GM23248 (cell line): ENCODE results near the gene SYT15. TPM values are rescaled to one million over a fixed set of nuclear protein-coding genes. Genes with fewer than 3 reads are reported as not detected.

Experiments used
- DNase-seq: peaks from one replicate; pipeline ENCODE4 v3.0.0-alpha.2; 2015
- H2AFZ ChIP-seq: fragments of 200-600 bp; sonication (generic); 2 replicates; pipeline ENCODE4 v1.6.1; 2016; ENCODE audit warnings: antibody characterized with exemption
- H3F3A ChIP-seq: fragments of 200-600 bp; sonication (generic); 2 replicates; pipeline ENCODE4 v1.6.1; 2016; ENCODE audit warnings: mild to moderate bottlenecking, antibody characterized with exemption, mixed run types; ENCODE audit not compliant: insufficient read depth
- H3K27ac ChIP-seq: fragments of 200-600 bp; sonication (generic); 2 replicates; pipeline ENCODE4 v1.5.1; 2016; ENCODE audit warnings: mild to moderate bottlenecking
- H3K27me3 ChIP-seq: fragments of 200-600 bp; sonication (generic); replicated peaks from 2 replicates; pipeline ENCODE4 v1.6.1; 2016; ENCODE audit warnings: mild to moderate bottlenecking; ENCODE audit not compliant: insufficient read depth
- H3K36me3 ChIP-seq: fragments of 200-600 bp; sonication (generic); 2 replicates; pipeline ENCODE4 v1.6.1; 2016; ENCODE audit warnings: low read depth, mild to moderate bottlenecking
- H3K4me1 ChIP-seq: fragments of 200-600 bp; sonication (generic); 2 replicates; pipeline ENCODE4 v1.6.1; 2016; ENCODE audit warnings: mild to moderate bottlenecking; ENCODE audit not compliant: insufficient read depth
- H3K4me2 ChIP-seq: fragments of 200-600 bp; sonication (generic); one replicate; pipeline ENCODE4 v1.6.1; 2016; ENCODE audit warnings: mild to moderate bottlenecking; ENCODE audit not compliant: unreplicated experiment
- H3K4me3 ChIP-seq: fragments of 200-600 bp; sonication (generic); 2 replicates; pipeline ENCODE4 v1.5.1; 2016; ENCODE audit warnings: mild to moderate bottlenecking
- H3K79me2 ChIP-seq: fragments of 200-600 bp; sonication (generic); 2 replicates; pipeline ENCODE4 v1.6.1; 2016; ENCODE audit warnings: mild to moderate bottlenecking; ENCODE audit not compliant: insufficient read depth
- H3K9ac ChIP-seq: fragments of 200-600 bp; sonication (generic); 2 replicates; pipeline ENCODE4 v1.6.1; 2016; ENCODE audit warnings: mild to moderate bottlenecking
- H3K9me2 ChIP-seq: fragments of 200-600 bp; sonication (generic); 2 replicates; pipeline ENCODE4 v1.6.1; 2016; ENCODE audit warnings: mixed run types, mild to moderate bottlenecking, moderate library complexity; ENCODE audit not compliant: insufficient read depth
- H3K9me3 ChIP-seq: fragments of 200-600 bp; sonication (generic); one replicate; pipeline ENCODE4 v1.6.1; 2017; ENCODE audit warnings: low read depth
- H4K20me1 ChIP-seq: fragments of 200-600 bp; sonication (generic); 2 replicates; pipeline ENCODE4 v1.6.0; 2016; ENCODE audit not compliant: insufficient read depth
- EZH2 ChIP-seq: fragments of 200-600 bp; sonication (generic); IDR thresholded peaks from 2 replicates; pipeline ENCODE4 v1.6.1; 2018; ENCODE audit warnings: antibody characterized with exemption, mild to moderate bottlenecking; ENCODE audit not compliant: insufficient read depth, poor library complexity, severe bottlenecking
- EZH2phosphoT487 ChIP-seq: fragments of 200-600 bp; sonication (generic); IDR thresholded peaks from 2 replicates; pipeline ENCODE4 v1.6.1; 2018; ENCODE audit warnings: antibody characterized with exemption, moderate library complexity, mild to moderate bottlenecking, low read depth; ENCODE audit not compliant: insufficient read depth
- WGBS, 2 experiments: methylation state at CpG; one replicate each; pipeline ENCODE4 v1.1.6; 2015 to 2017; ENCODE audit warnings: low lambda C conversion rate in 2 of 2, low coverage in 1 of 2; ENCODE audit errors: missing lambda C conversion rate in 2 of 2; 5-methylcytosine and 5-hydroxymethylcytosine counted together
- in situ Hi-C: fragments of 300-500 bp; cut with MboI; formaldehyde crosslinking; loops from 2 replicates; pipeline ENCODE4 v1.15.0; 2020
- polyA plus RNA-seq: library from polyadenylated mRNA; unstranded; fragments of >200 nt; fragmentation: Nextera tagmentation; extraction: Ambion mirVana; gene quantifications from 2 replicates; pipeline ENCODE4 v1.2.1, GENCODE V29; 2016
- total RNA-seq: library from RNA; depleted of rRNA; stranded (reverse); fragments of >200 nt; shearing (Covaris generic); gene quantifications from 2 replicates; pipeline ENCODE4 v1.2.3, GENCODE V29; 2014

SYT15 gene
- total and polyA plus RNA-seq, 2 experiments from 2014 or later, result 1.2 to 2.3 TPM

DNA sequence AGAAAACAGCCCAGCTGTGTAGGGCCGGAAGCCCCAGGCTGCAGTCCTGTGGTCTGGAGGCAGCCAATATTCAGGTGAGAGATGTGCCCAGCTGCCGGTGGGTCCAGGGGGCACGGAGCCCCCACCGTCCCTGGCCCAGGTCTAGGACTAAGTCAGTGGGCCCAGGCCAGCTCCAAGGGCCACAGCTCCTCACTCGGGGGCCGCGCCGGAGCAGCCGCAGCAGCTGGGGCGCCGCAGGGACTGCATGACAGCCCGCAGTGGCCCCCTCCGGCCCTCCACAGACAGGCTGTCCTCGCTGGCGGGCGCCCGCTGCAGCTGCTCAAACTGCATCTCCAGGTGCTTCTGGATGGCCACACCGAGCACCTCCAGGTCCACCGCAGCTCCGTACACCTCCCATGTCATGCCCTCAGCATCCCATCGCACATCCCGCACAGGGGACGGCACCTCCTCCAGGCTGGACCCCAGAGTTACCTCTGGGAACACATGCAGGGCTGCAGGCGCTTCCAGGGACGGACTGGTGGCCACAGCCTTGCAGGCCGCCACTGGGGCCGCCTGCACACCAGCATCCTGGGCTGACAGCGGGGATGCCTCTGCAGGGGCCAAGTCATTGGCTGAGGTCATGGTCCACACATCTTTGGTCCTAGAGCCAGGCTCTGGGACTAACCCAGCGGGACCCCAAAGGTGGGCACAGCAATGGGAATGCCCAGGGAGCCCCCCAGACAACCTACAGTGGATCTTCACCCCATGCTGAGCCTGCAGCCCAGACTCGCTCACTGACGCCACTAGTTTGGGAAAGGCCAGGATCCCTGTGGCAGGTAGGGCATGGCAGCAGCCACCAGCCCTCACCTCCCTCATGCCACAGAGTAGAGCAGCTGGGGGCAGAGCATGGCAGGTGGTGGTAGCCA lies 29.5 kb upstream of the SYT15 start:
- no peak for DNase-seq

DNA sequence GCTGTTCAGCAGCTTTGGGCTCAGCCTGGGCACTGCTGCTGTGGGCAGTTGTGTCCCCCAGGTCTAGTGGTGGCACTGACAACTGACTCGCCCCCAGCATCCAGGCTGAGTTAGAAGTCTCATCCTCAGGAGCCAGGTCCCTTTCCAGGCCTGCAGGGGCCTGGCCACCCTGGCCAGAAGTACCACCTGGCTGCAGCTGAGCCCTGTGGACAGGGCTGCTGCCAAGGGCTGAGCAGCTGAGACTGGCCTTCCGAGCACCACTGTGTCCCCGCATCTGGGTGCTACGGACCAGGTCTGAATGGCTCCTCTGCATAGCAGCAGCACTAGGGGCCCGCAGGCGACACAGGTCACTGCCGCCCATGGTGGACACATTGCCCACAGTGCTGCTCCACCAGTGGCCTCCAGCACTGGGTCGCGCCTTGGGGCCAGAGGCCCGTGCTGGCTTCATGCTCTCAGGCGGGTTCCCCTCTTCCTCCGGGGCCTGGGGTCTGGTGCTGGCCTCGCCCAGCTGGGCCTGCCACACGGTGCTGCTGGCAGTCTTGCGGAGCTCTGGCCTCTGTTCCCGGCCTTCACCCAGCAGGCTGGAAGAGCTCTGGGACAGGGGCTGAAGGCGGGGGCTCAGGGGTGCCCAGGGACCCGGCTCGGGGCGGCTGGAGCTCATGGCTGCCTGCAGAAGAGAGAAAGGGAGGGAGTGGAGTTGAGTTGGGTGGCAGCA lies 28.7 kb upstream of the SYT15 start:
- Histone ChIP-seq H3K27me3 (peaks cover 43% of the 10 kb centered on the region), H3F3A (no peaks in the 10 kb centered on the region), H3K36me3 (no peaks in the 10 kb centered on the region), H3K9ac (no peak overlapping the region), H3K4me1 (no peaks in the 10 kb centered on the region), H3K4me2 (no peak overlapping the region), H4K20me1 (no peaks in the 10 kb centered on the region), H3K27ac (no peak overlapping the region), H3K9me2 (no peaks in the 10 kb centered on the region), H3K4me3 (no peak overlapping the region), H2AFZ (no peak overlapping the region), H3K9me3 (no peaks in the 10 kb centered on the region), H3K79me2 (no peaks in the 10 kb centered on the region)
- in situ Hi-C loops, result no loop called here
- no peak for DNase-seq
- TF ChIP-seq EZH2phosphoT487, result no peak
- TF ChIP-seq EZH2, result no peak
- 73 to 75% methylated on average over 20 of the region's 20 CpGs for WGBS, 2 experiments

More for the DNA sequence above, 29.5 kb upstream of the SYT15 start:
- H3K9me2 ChIP-seq, result no peaks in the 10 kb centered on the region
- no peaks in the 10 kb centered on the region for H3F3A ChIP-seq
- peaks cover 35% of the 10 kb centered on the region for H3K27me3 ChIP-seq
- H2AFZ ChIP-seq, result no peak overlapping the region
- no peaks in the 10 kb centered on the region for H3K4me1 ChIP-seq
- H3K79me2 ChIP-seq, result no peaks in the 10 kb centered on the region
- in situ Hi-C loops, result no loop called here
- H4K20me1 ChIP-seq, result no peaks in the 10 kb centered on the region
- H3K4me2 ChIP-seq, result no peak overlapping the region
- TF ChIP-seq EZH2phosphoT487 (no peak), EZH2 (no peak)
- H3K9me3 ChIP-seq, result no peaks in the 10 kb centered on the region
- H3K36me3 ChIP-seq, result no peaks in the 10 kb centered on the region
- no peak overlapping the region for H3K9ac ChIP-seq
- 83 to 85% methylated on average over 31 of the region's 31 CpGs for WGBS, 2 experiments
- H3K4me3 ChIP-seq, result no peak overlapping the region
- no peak overlapping the region for H3K27ac ChIP-seq

DNA sequence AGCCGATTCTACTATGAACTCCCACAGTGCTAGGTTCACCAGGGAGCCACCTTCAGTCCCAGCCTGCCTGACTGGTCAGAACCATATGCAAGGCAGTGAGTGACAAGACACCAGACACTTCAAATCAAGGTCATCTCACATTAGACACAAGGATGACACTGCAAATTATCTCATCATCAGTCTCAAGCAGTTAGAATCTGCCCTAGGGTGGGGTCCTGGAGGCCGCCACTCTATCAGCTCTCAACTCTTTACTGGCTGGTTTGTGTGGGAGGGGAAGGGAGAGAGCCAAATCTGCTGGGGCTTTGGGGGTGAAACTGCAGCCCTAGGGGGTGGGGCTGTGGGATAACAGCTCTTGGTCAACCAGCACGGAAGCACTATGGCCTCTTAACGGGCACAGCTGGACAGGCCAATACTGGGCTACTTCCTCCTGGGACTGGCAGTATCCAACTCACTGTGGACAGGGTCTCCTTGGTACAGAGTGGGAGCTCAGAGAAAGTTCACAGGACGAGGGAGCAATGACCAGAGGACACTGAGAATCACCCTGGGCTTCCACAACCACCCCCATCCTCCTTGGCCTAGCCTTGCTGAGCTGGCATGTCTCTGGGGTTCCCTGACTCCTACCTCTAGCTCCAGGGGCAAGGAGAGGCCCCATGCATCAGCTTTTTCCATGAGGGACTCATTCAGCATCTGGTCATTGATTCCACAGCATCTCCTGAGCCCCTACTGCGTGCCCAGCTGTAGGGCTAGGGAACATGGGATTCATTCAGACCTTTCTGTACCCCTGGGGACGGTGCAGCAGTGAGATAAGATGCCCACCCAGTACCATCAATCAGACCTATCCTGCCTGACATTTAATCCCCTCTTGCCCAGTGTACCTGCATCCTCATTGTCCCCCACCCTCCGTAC lies 27.9 kb upstream of the SYT15 start:
- DNase-seq, result no peak
- peaks cover 51% of the 10 kb centered on the region for H3K27me3 ChIP-seq
- no peaks in the 10 kb centered on the region for H4K20me1 ChIP-seq
- in situ Hi-C loops, result no loop called here
- no peaks in the 10 kb centered on the region for H3K9me2 ChIP-seq
- H3K4me1 ChIP-seq, result no peaks in the 10 kb centered on the region
- no peak overlapping the region for H2AFZ ChIP-seq
- no peaks in the 10 kb centered on the region for H3K36me3 ChIP-seq
- H3K9ac ChIP-seq, result no peak overlapping the region
- no peaks in the 10 kb centered on the region for H3K79me2 ChIP-seq
- no peaks in the 10 kb centered on the region for H3F3A ChIP-seq
- H3K4me2 ChIP-seq, result no peak overlapping the region
- H3K9me3 ChIP-seq, result no peaks in the 10 kb centered on the region
- no peak for TF ChIP-seq EZH2
- TF ChIP-seq EZH2phosphoT487, result no peak
- H3K4me3 ChIP-seq, result no peak overlapping the region
- H3K27ac ChIP-seq, result no peak overlapping the region
- WGBS, 2 experiments, result 60 to 61% methylated on average over 8 of the region's 8 CpGs
